DND-41 (cell line): Measurements from ENCODE around the gene GPR176.

Experiments used
- ATAC-seq: fragments of 200-7000 bp; cut with Tn5 transposase; 3 replicates; pipeline ENCODE4 v1.9.1; 2021; ENCODE audit warnings: low read depth; ENCODE audit not compliant: insufficient read depth
- DNase-seq: peaks from one replicate; pipeline ENCODE4 v3.0.0-alpha.2; 2020
- H2AFZ ChIP-seq: 2 replicates; pipeline ENCODE4 v1.6.0; 2012; ENCODE audit warnings: low read depth, low read length
- H3K27ac ChIP-seq: 2 replicates; pipeline ENCODE4 v1.5.1; 2012; ENCODE audit warnings: low read length, inconsistent platforms
- H3K27me3 ChIP-seq: fragments of 200-600 bp; sonication (generic); 2 replicates; pipeline ENCODE4 v1.6.0; 2012; ENCODE audit warnings: low read length, mild to moderate bottlenecking, inconsistent platforms; ENCODE audit not compliant: insufficient read depth, poor library complexity
- H3K36me3 ChIP-seq: 2 replicates; pipeline ENCODE4 v1.5.1; 2012; ENCODE audit warnings: low read length, inconsistent platforms; ENCODE audit not compliant: insufficient read depth
- H3K4me1 ChIP-seq: 2 replicates; pipeline ENCODE4 v1.5.1; 2012; ENCODE audit warnings: mild to moderate bottlenecking, low read length; ENCODE audit not compliant: insufficient read depth
- H3K4me2 ChIP-seq: 2 replicates; pipeline ENCODE4 v1.6.0; 2012; ENCODE audit warnings: mild to moderate bottlenecking, moderate library complexity, low read length, inconsistent platforms; ENCODE audit not compliant: insufficient read depth
- H3K4me3 ChIP-seq, 2 experiments: fragments of 200-600 bp in 1 of 2; shearing (Covaris generic) in 1 of 2; 2 replicates each; pipeline ENCODE4 v1.5.1; 2012 to 2016; ENCODE audit warnings: inconsistent platforms in 2 of 2, low read length in 2 of 2, mild to moderate bottlenecking in 2 of 2, low read depth in 1 of 2, moderate library complexity in 1 of 2
- H3K79me2 ChIP-seq: 2 replicates; pipeline ENCODE4 v1.6.0; 2012; ENCODE audit warnings: low read length, inconsistent platforms; ENCODE audit not compliant: insufficient read depth
- H3K9ac ChIP-seq: 2 replicates; pipeline ENCODE4 v1.6.0; 2012; ENCODE audit warnings: low read depth, mild to moderate bottlenecking, inconsistent platforms, low read length, moderate library complexity
- H3K9me3 ChIP-seq: 2 replicates; pipeline ENCODE4 v1.5.1; 2012; ENCODE audit warnings: low read length, moderate library complexity, mild to moderate bottlenecking, inconsistent platforms; ENCODE audit not compliant: insufficient read depth, severe bottlenecking
- H4K20me1 ChIP-seq: 2 replicates; pipeline ENCODE4 v1.6.0; 2012; ENCODE audit warnings: low read length; ENCODE audit not compliant: insufficient read depth
- CTCF ChIP-seq: IDR thresholded peaks from 2 replicates; pipeline ENCODE4 v1.5.1; 2012; ENCODE audit warnings: borderline replicate concordance, low read length, moderate library complexity, mild to moderate bottlenecking; ENCODE audit not compliant: poor library complexity, severe bottlenecking; ENCODE audit errors: extremely low read depth
- EZH2 ChIP-seq: IDR thresholded peaks from 3 replicates; pipeline ENCODE4 v1.6.1; 2012; ENCODE audit warnings: borderline replicate concordance, low read depth, mild to moderate bottlenecking, moderate library complexity, low read length, inconsistent platforms; ENCODE audit not compliant: severe bottlenecking

Gene GPR176

GRCh38 chr15:39855400-39855799, 64.7 kb downstream of the GPR176 start:
- ATAC-seq (no peak), DNase-seq (no peak)
- H3K4me1 ChIP-seq: no peaks in the 10 kb centered on the region
- no peaks in the 10 kb centered on the region for H3K9me3 ChIP-seq
- no peaks in the 10 kb centered on the region for H4K20me1 ChIP-seq
- no peak overlapping the region for H3K4me3 ChIP-seq
- H3K4me2 ChIP-seq: no peak overlapping the region
- H2AFZ ChIP-seq: no peak overlapping the region
- H3K27ac ChIP-seq: no peak overlapping the region
- no peaks in the 10 kb centered on the region for H3K36me3 ChIP-seq
- no peaks in the 10 kb centered on the region for H3K27me3 ChIP-seq
- no peak for TF ChIP-seq CTCF
- no peak for TF ChIP-seq EZH2
- H3K79me2 ChIP-seq: no peaks in the 10 kb centered on the region
- no peak overlapping the region for H3K9ac ChIP-seq

GRCh38 chr15:39854161-39854560, 65.9 kb downstream of the GPR176 start:
- Histone ChIP-seq H3K27me3 (no peaks in the 10 kb centered on the region), H3K9me3 (no peaks in the 10 kb centered on the region), H3K9ac (no peak overlapping the region), H3K4me3 (no peak overlapping the region), H4K20me1 (no peaks in the 10 kb centered on the region), H3K79me2 (no peaks in the 10 kb centered on the region), H2AFZ (no peak overlapping the region), H3K36me3 (no peaks in the 10 kb centered on the region), H3K27ac (no peak overlapping the region), H3K4me1 (no peaks in the 10 kb centered on the region), H3K4me2 (no peak overlapping the region)
- no peak for ATAC-seq
- TF ChIP-seq CTCF (no peak), EZH2 (no peak)
- no peak for DNase-seq

- H3K9ac ChIP-seq: no peak overlapping the region
- H3K4me3 ChIP-seq: no peak overlapping the region
- no peak overlapping the region for H3K4me2 ChIP-seq
- no peaks in the 10 kb centered on the region for H3K4me1 ChIP-seq
- no peak overlapping the region for H3K27ac ChIP-seq
- no peak for DNase-seq
- ATAC-seq: no peak
- TF ChIP-seq EZH2: no peak
- no peak for TF ChIP-seq CTCF
- no peaks in the 10 kb centered on the region for H4K20me1 ChIP-seq
- no peaks in the 10 kb centered on the region for H3K36me3 ChIP-seq
- H3K79me2 ChIP-seq: no peaks in the 10 kb centered on the region
- no peaks in the 10 kb centered on the region for H3K9me3 ChIP-seq
- no peaks in the 10 kb centered on the region for H3K27me3 ChIP-seq
- no peak overlapping the region for H2AFZ ChIP-seq
Measured at GRCh38 chr15:39852250-39852649, 67.8 kb downstream of the GPR176 start.

- no peaks in the 10 kb centered on the region for H3K79me2 ChIP-seq
- H3K27me3 ChIP-seq: no peaks in the 10 kb centered on the region
- no peaks in the 10 kb centered on the region for H4K20me1 ChIP-seq
- no peak for ATAC-seq
- H2AFZ ChIP-seq: no peak overlapping the region
- no peaks in the 10 kb centered on the region for H3K9me3 ChIP-seq
- H3K4me2 ChIP-seq: no peak overlapping the region
- no peaks in the 10 kb centered on the region for H3K4me1 ChIP-seq
- no peak overlapping the region for H3K27ac ChIP-seq
- no peaks in the 10 kb centered on the region for H3K36me3 ChIP-seq
- no peak overlapping the region for H3K9ac ChIP-seq
- no peak overlapping the region for H3K4me3 ChIP-seq
- TF ChIP-seq CTCF: no peak
- TF ChIP-seq EZH2: no peak
- no peak for DNase-seq
Measured at GRCh38 chr15:39851500-39852092, 68.5 kb downstream of the GPR176 start.
